Measurements from ENCODE around the gene PROK2. TPM values are rescaled to one million over a fixed set of nuclear protein-coding genes. Genes with fewer than 3 reads are reported as not detected.

PROK2 gene
- total RNA-seq = not detected in 2 replicates

- Mint-ChIP-seq H3K9me3 (no peaks in the 10 kb centered on the region), H3K36me3 (ENCODE audit: low read depth) (no peaks in the 10 kb centered on the region), H3K4me3 (peak within 1 kb of the TSS; percentile 79), H3K27me3 (ENCODE audit: insufficient read depth) (peaks cover 63% of the 10 kb centered on the region), H3K27ac (peak within 1 kb of the TSS; percentile 67), H3K4me1 (ENCODE audit: low read depth) (peaks cover 14% of the 10 kb centered on the region)
- intact Hi-C loops (cut with micrococcal nuclease) = loop anchor here (2.0 kb wide), 1 partner anchor 30 kb away; no protein-coding TSS in a partner anchor
- no peak for DNase-seq (ENCODE audit: low spot score)
Measured at GRCh38 chr3:71784914-71785531, at the start of gene PROK2. Gene PROK2, minus strand, starts transcription at chr3:71785148. Its CDS starts 96 bp downstream, at chr3:71785052.

- Mint-ChIP-seq H3K36me3 (ENCODE audit: low read depth) (no peaks in the 10 kb centered on the region), H3K4me1 (ENCODE audit: low read depth) (no peaks in the 10 kb centered on the region), H3K4me3 (no peak overlapping the region), H3K27ac (no peak overlapping the region), H3K27me3 (ENCODE audit: insufficient read depth) (peaks cover 6% of the 10 kb centered on the region), H3K9me3 (no peaks in the 10 kb centered on the region)
- no peak for DNase-seq (ENCODE audit: low spot score)
- intact Hi-C loops (cut with micrococcal nuclease) = no loop called here
Measured at GRCh38 chr3:71831599-71831998, 46.7 kb upstream of the PROK2 start.

GRCh38 chr3:71825551-71826283, 40.8 kb upstream of the PROK2 start:
- Mint-ChIP-seq H3K4me1 (ENCODE audit: low read depth) (no peaks in the 10 kb centered on the region), H3K27ac (no peak overlapping the region), H3K36me3 (ENCODE audit: low read depth) (no peaks in the 10 kb centered on the region), H3K9me3 (no peaks in the 10 kb centered on the region), H3K4me3 (no peak overlapping the region), H3K27me3 (ENCODE audit: insufficient read depth) (peaks cover 7% of the 10 kb centered on the region)
- intact Hi-C loops (cut with micrococcal nuclease) = no loop called here
- DNase-seq (ENCODE audit: low spot score) = no peak

GRCh38 chr3:71821116-71821515, 36.2 kb upstream of the PROK2 start:
- H3K9me3 Mint-ChIP-seq = no peaks in the 10 kb centered on the region
- no peak overlapping the region for H3K4me3 Mint-ChIP-seq
- no peaks in the 10 kb centered on the region for H3K4me1 Mint-ChIP-seq (ENCODE audit: low read depth)
- no peak for DNase-seq (ENCODE audit: low spot score)
- H3K27me3 Mint-ChIP-seq (ENCODE audit: insufficient read depth) = peaks cover 4% of the 10 kb centered on the region
- intact Hi-C loops (cut with micrococcal nuclease) = no loop called here
- H3K36me3 Mint-ChIP-seq (ENCODE audit: low read depth) = no peaks in the 10 kb centered on the region
- H3K27ac Mint-ChIP-seq = no peak overlapping the region

- no peaks in the 10 kb centered on the region for H3K36me3 Mint-ChIP-seq (ENCODE audit: low read depth)
- no peak for DNase-seq (ENCODE audit: low spot score)
- no peak overlapping the region for H3K4me3 Mint-ChIP-seq
- no peaks in the 10 kb centered on the region for H3K4me1 Mint-ChIP-seq (ENCODE audit: low read depth)
- intact Hi-C loops (cut with micrococcal nuclease) = no loop called here
- H3K27me3 Mint-ChIP-seq (ENCODE audit: insufficient read depth) = peaks cover 9% of the 10 kb centered on the region
- H3K9me3 Mint-ChIP-seq = no peaks in the 10 kb centered on the region
- no peak overlapping the region for H3K27ac Mint-ChIP-seq
Measured at GRCh38 chr3:71817262-71817661, 32.3 kb upstream of the PROK2 start.

- intact Hi-C loops (cut with micrococcal nuclease) = no loop called here
- no peaks in the 10 kb centered on the region for H3K36me3 Mint-ChIP-seq (ENCODE audit: low read depth)
- DNase-seq (ENCODE audit: low spot score) = no peak
- no peaks in the 10 kb centered on the region for H3K4me1 Mint-ChIP-seq (ENCODE audit: low read depth)
- H3K9me3 Mint-ChIP-seq = no peaks in the 10 kb centered on the region
- H3K4me3 Mint-ChIP-seq = no peak overlapping the region
- peaks cover 12% of the 10 kb centered on the region for H3K27me3 Mint-ChIP-seq (ENCODE audit: insufficient read depth)
- H3K27ac Mint-ChIP-seq = no peak overlapping the region
Measured at GRCh38 chr3:71816767-71817156, 31.8 kb upstream of the PROK2 start.

- Mint-ChIP-seq H3K4me3 (no peak overlapping the region), H3K9me3 (no peaks in the 10 kb centered on the region), H3K4me1 (ENCODE audit: low read depth) (no peaks in the 10 kb centered on the region), H3K27me3 (ENCODE audit: insufficient read depth) (peaks cover 16% of the 10 kb centered on the region), H3K27ac (no peak overlapping the region), H3K36me3 (ENCODE audit: low read depth) (no peaks in the 10 kb centered on the region)
- intact Hi-C loops (cut with micrococcal nuclease) = no loop called here
- no peak for DNase-seq (ENCODE audit: low spot score)
Measured at GRCh38 chr3:71815340-71816067, 30.6 kb upstream of the PROK2 start.

GRCh38 chr3:71813704-71814103, 28.8 kb upstream of the PROK2 start:
- Mint-ChIP-seq H3K4me1 (ENCODE audit: low read depth) (no peaks in the 10 kb centered on the region), H3K36me3 (ENCODE audit: low read depth) (no peaks in the 10 kb centered on the region), H3K27me3 (ENCODE audit: insufficient read depth) (peaks cover 16% of the 10 kb centered on the region), H3K4me3 (no peak overlapping the region), H3K9me3 (no peaks in the 10 kb centered on the region), H3K27ac (no peak overlapping the region)
- intact Hi-C loops (cut with micrococcal nuclease) = no loop called here
- DNase-seq (ENCODE audit: low spot score) = no peak

GRCh38 chr3:71813073-71813472, 28.1 kb upstream of the PROK2 start:
- Mint-ChIP-seq H3K36me3 (ENCODE audit: low read depth) (no peaks in the 10 kb centered on the region), H3K27ac (no peak overlapping the region), H3K9me3 (no peaks in the 10 kb centered on the region), H3K4me1 (ENCODE audit: low read depth) (no peaks in the 10 kb centered on the region), H3K4me3 (no peak overlapping the region), H3K27me3 (ENCODE audit: insufficient read depth) (peaks cover 16% of the 10 kb centered on the region)
- intact Hi-C loops (cut with micrococcal nuclease) = no loop called here
- no peak for DNase-seq (ENCODE audit: low spot score)

- H3K36me3 Mint-ChIP-seq (ENCODE audit: low read depth) = no peaks in the 10 kb centered on the region
- no peak for DNase-seq (ENCODE audit: low spot score)
- H3K9me3 Mint-ChIP-seq = no peaks in the 10 kb centered on the region
- H3K27ac Mint-ChIP-seq = no peak overlapping the region
- no peaks in the 10 kb centered on the region for H3K4me1 Mint-ChIP-seq (ENCODE audit: low read depth)
- H3K27me3 Mint-ChIP-seq (ENCODE audit: insufficient read depth) = peaks cover 13% of the 10 kb centered on the region
- no peak overlapping the region for H3K4me3 Mint-ChIP-seq
- intact Hi-C loops (cut with micrococcal nuclease) = no loop called here
Measured at GRCh38 chr3:71810056-71810455, 25.1 kb upstream of the PROK2 start.

- Mint-ChIP-seq H3K4me1 (ENCODE audit: low read depth) (no peaks in the 10 kb centered on the region), H3K27me3 (ENCODE audit: insufficient read depth) (peaks cover 13% of the 10 kb centered on the region), H3K36me3 (ENCODE audit: low read depth) (no peaks in the 10 kb centered on the region), H3K27ac (no peak overlapping the region), H3K9me3 (no peaks in the 10 kb centered on the region), H3K4me3 (no peak overlapping the region)
- DNase-seq (ENCODE audit: low spot score) = no peak
- intact Hi-C loops (cut with micrococcal nuclease) = no loop called here
Measured at GRCh38 chr3:71809321-71810026, 24.5 kb upstream of the PROK2 start.

GRCh38 chr3:71806736-71807135, 21.8 kb upstream of the PROK2 start:
- no peaks in the 10 kb centered on the region for H3K4me1 Mint-ChIP-seq (ENCODE audit: low read depth)
- no peaks in the 10 kb centered on the region for H3K36me3 Mint-ChIP-seq (ENCODE audit: low read depth)
- no peak for DNase-seq (ENCODE audit: low spot score)
- H3K9me3 Mint-ChIP-seq = no peaks in the 10 kb centered on the region
- intact Hi-C loops (cut with micrococcal nuclease) = no loop called here
- H3K4me3 Mint-ChIP-seq = no peak overlapping the region
- peaks cover 15% of the 10 kb centered on the region for H3K27me3 Mint-ChIP-seq (ENCODE audit: insufficient read depth)
- no peak overlapping the region for H3K27ac Mint-ChIP-seq

GRCh38 chr3:71805691-71806090, 20.7 kb upstream of the PROK2 start:
- Mint-ChIP-seq H3K9me3 (no peaks in the 10 kb centered on the region), H3K4me3 (no peak overlapping the region), H3K27me3 (ENCODE audit: insufficient read depth) (peaks cover 14% of the 10 kb centered on the region), H3K36me3 (ENCODE audit: low read depth) (no peaks in the 10 kb centered on the region), H3K27ac (no peak overlapping the region), H3K4me1 (ENCODE audit: low read depth) (no peaks in the 10 kb centered on the region)
- DNase-seq (ENCODE audit: low spot score) = no peak
- intact Hi-C loops (cut with micrococcal nuclease) = no loop called here

Measured in activated T-helper 1 cell treated with anti-CD3 and anti-CD28 coated beads, Interleukin-12 subunit alpha, Interleukin-12 subunit beta, Interleukin-2, Interleukin-4 antibody, amounts not matched to agents 30 ng/mL and 10 ng/mL and 1 ng/mL, durations not matched to agents 14 hours and 24 hours and 36 hours (primary cell).